Measurements from ENCODE around the gene SELENOO.

- TF ChIP-seq ATF2 (CRISPR knock-in tag; IDR thresholded peaks at IDR 0.05; ENCODE audit: borderline replicate concordance, low read depth) = no peak
- no peak for TF ChIP-seq FOXK1 (CRISPR knock-in tag; IDR thresholded peaks at IDR 0.05)
- no peak for TF ChIP-seq CTCF (IDR thresholded peaks at IDR 0.05)
- no peak for TF ChIP-seq E2F1 (CRISPR knock-in tag; IDR thresholded peaks at IDR 0.05)
- no peak for TF ChIP-seq MAX (CRISPR knock-in tag; IDR thresholded peaks at IDR 0.05)
- no peak for TF ChIP-seq ATF3 (CRISPR knock-in tag; conservative IDR thresholded peaks at IDR 0.05)
- no peak for TF ChIP-seq NR3C1 (CRISPR knock-in tag; conservative IDR thresholded peaks at IDR 0.05; ENCODE audit: low read depth)
- TF ChIP-seq NR2C2 (CRISPR knock-in tag; IDR thresholded peaks at IDR 0.05) = no peak
- no peak for TF ChIP-seq STAT6 (CRISPR knock-in tag; conservative IDR thresholded peaks at IDR 0.05; ENCODE audit: low read depth)
- TF ChIP-seq RORB (CRISPR knock-in tag; IDR thresholded peaks at IDR 0.05) = no peak
- TF ChIP-seq NFYB (CRISPR knock-in tag; conservative IDR thresholded peaks at IDR 0.05; ENCODE audit: low read depth) = no peak
Observed at GRCh38 chr22:50233223-50233622, 32.4 kb downstream of the SELENOO start.

All from WTC11 (cell line).